Neuronal stem cell (in vitro differentiated cells): Measurements from ENCODE around the gene MPP4.

ENCODE experiments used
- DNase-seq: peaks from one replicate; pipeline ENCODE4 v3.0.0-alpha.2; 2013; ENCODE audit warnings: low spot score
- H2AFZ ChIP-seq: one replicate; pipeline ENCODE4 v1.6.1; 2013; ENCODE audit warnings: mild to moderate bottlenecking, low read length, inconsistent platforms
- H2AK5ac ChIP-seq: 2 replicates; pipeline ENCODE4 v1.6.1; 2013; ENCODE audit warnings: low read depth, mild to moderate bottlenecking, inconsistent platforms, low read length, moderate library complexity, mixed read lengths
- H2BK120ac ChIP-seq: 2 replicates; pipeline ENCODE4 v1.6.1; 2013; ENCODE audit warnings: low read depth, mild to moderate bottlenecking, inconsistent platforms, low read length, moderate library complexity, mixed read lengths
- H2BK12ac ChIP-seq: one replicate; pipeline ENCODE4 v1.6.1; 2013; ENCODE audit warnings: low read length, inconsistent platforms
- H2BK15ac ChIP-seq: 2 replicates; pipeline ENCODE4 v1.6.1; 2013; ENCODE audit warnings: mild to moderate bottlenecking, low read length, inconsistent platforms, mixed read lengths
- H2BK5ac ChIP-seq: one replicate; pipeline ENCODE4 v1.6.1; 2013; ENCODE audit warnings: inconsistent platforms, mild to moderate bottlenecking, low read length, moderate library complexity
- H3K14ac ChIP-seq: one replicate; pipeline ENCODE4 v1.6.1; 2013; ENCODE audit warnings: low read length, inconsistent platforms
- H3K18ac ChIP-seq: 2 replicates; pipeline ENCODE4 v1.6.1; 2013; ENCODE audit warnings: low read length, inconsistent platforms
- H3K23ac ChIP-seq: 2 replicates; pipeline ENCODE4 v1.6.1; 2013; ENCODE audit warnings: low read depth, mild to moderate bottlenecking, mixed read lengths, low read length, inconsistent platforms; ENCODE audit not compliant: poor library complexity
- H3K27ac ChIP-seq: replicated peaks from 3 replicates; pipeline ENCODE4 v1.5.1; 2013; ENCODE audit warnings: low read length, inconsistent platforms
- H3K27me3 ChIP-seq, 3 experiments: 2 replicates each; pipeline ENCODE4 v1.6.1; 2013; ENCODE audit warnings: low read length in 3 of 3, mild to moderate bottlenecking in 2 of 3, inconsistent platforms in 1 of 3, low read depth in 1 of 3, mixed read lengths in 1 of 3, moderate library complexity in 1 of 3; ENCODE audit not compliant: control insufficient read depth in 3 of 3, insufficient read depth in 3 of 3
- H3K36me3 ChIP-seq, 2 donors: replicated peaks in 1 of 2; 2 replicates each; pipeline ENCODE4 v1.6.1; 2013; ENCODE audit warnings: low read length in 2 of 2; ENCODE audit not compliant: control insufficient read depth in 2 of 2, insufficient read depth in 2 of 2
- H3K4ac ChIP-seq: 2 replicates; pipeline ENCODE4 v1.6.1; 2013; ENCODE audit warnings: inconsistent platforms, mild to moderate bottlenecking, low read length, moderate library complexity
- H3K4me1 ChIP-seq, 2 donors: 1 replicate in 1 of 2; 2 replicates in 1 of 2; pipeline ENCODE4 v1.6.1; 2013; ENCODE audit warnings: low read length in 2 of 2, low read depth in 1 of 2; ENCODE audit not compliant: control insufficient read depth in 2 of 2, insufficient read depth in 1 of 2
- H3K4me2 ChIP-seq: one replicate; pipeline ENCODE4 v1.6.1; 2013; ENCODE audit warnings: mild to moderate bottlenecking, low read length, inconsistent platforms; ENCODE audit not compliant: insufficient read depth, poor library complexity, severe bottlenecking
- H3K4me3 ChIP-seq, 2 donors: 2 replicates each; pipeline ENCODE4 v1.5.1; 2013; ENCODE audit warnings: low read length in 2 of 2, mild to moderate bottlenecking in 2 of 2, inconsistent platforms in 1 of 2, moderate library complexity in 1 of 2
- H3K79me1 ChIP-seq: one replicate; pipeline ENCODE4 v1.6.1; 2013; ENCODE audit warnings: low read depth, mild to moderate bottlenecking, inconsistent platforms, low read length, moderate library complexity
- H3K9ac ChIP-seq: one replicate; pipeline ENCODE4 v1.6.1; 2013; ENCODE audit warnings: mild to moderate bottlenecking, low read depth, low read length, inconsistent platforms; ENCODE audit not compliant: poor library complexity
- H3K9me3 ChIP-seq, 2 donors: replicated peaks in 1 of 2; 2 replicates each; pipeline versions ENCODE3 to v1.6.1; 2013; ENCODE audit warnings: low read length in 2 of 2, mild to moderate bottlenecking in 2 of 2, inconsistent platforms in 1 of 2, low read depth in 1 of 2, mixed read lengths in 1 of 2, moderate library complexity in 1 of 2; ENCODE audit not compliant: control insufficient read depth in 2 of 2, insufficient read depth in 1 of 2
- H4K8ac ChIP-seq: one replicate; pipeline ENCODE4 v1.6.1; 2013; ENCODE audit warnings: low read depth, mild to moderate bottlenecking, inconsistent platforms, low read length, moderate library complexity
- H4K91ac ChIP-seq: one replicate; pipeline ENCODE4 v1.6.1; 2013; ENCODE audit warnings: low read length, low read depth, mild to moderate bottlenecking, inconsistent platforms; ENCODE audit not compliant: poor library complexity
- WGBS, 2 donors: extraction: QIAGEN DNeasy Blood & Tissue Kit; methylation state at CpG; one replicate each; pipeline ENCODE4 v1.1.7; 2013; ENCODE audit warnings: missing lambda C conversion rate in 2 of 2, mixed read lengths in 1 of 2; ENCODE audit not compliant: insufficient read length in 2 of 2, insufficient replicate concordance in 1 of 2; ENCODE audit errors: extremely low coverage in 2 of 2; 5-methylcytosine and 5-hydroxymethylcytosine counted together

MPP4 gene

DNA sequence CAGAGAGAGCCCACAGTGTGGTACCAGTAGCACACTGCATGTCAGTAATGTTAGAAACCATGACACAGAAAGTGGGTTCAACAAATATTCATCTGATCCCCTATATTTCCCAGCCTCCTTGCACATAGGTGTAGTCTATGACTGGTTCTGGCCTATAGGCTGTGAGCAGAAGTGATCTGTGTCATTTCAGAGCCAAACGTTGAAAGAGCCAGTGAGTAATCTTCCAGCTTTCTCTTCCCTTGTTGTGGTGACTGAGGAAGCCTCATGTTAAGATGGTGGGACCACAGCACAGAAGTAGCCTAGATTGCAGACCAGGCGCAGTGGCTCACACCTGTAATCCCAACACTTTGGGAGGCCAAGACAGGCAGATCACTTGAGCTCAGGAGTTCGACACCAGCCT is 59.2 kb downstream of the MPP4 start:
- Histone ChIP-seq H3K18ac (no peak overlapping the region), H2AK5ac (no peak overlapping the region), H3K4ac (no peak overlapping the region), H2BK15ac (no peak overlapping the region), H3K4me1 (peaks cover 0 to 7% of the 10 kb centered on the region in 2 donors), H3K23ac (no peak overlapping the region), H3K4me2 (no peak overlapping the region), H4K8ac (no peak overlapping the region), H2BK5ac (no peak overlapping the region), H3K79me1 (peaks cover 3% of the 10 kb centered on the region), H2BK12ac (no peak overlapping the region), H3K36me3 (peaks cover 9 to 61% of the 10 kb centered on the region in 2 donors), H3K9ac (no peak overlapping the region), H3K27ac (no peak overlapping the region), H2BK120ac (no peak overlapping the region), H4K91ac (no peak overlapping the region), H3K27me3 (no peaks in the 10 kb centered on the region), H3K14ac (no peak overlapping the region), H3K9me3 (no peaks in the 10 kb centered on the region), H2AFZ (no peak overlapping the region), H3K4me3 (no peak overlapping the region)
- no peak for DNase-seq
- no CpG with 5 or more reads among the region's 3 CpGs for WGBS, 2 donors

DNA sequence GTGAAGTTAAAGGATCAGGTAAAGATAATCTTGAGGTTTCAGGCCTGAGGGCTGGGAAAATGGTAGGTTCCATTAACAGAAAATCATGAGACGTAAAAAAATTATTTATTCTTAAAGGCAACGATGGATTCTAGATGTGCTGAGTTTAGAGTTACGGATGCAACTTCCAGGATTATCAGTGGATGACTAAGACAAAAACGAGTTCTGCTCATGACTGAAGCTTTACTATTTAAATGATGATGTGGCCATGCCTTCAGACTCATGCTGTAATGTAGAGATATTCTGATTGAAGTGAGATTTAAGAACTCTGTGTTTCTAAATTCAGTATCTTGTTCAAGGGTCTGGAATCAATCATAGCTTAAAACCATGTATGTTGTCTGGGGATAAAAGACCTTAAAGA is 60.1 kb downstream of the MPP4 start:
- Histone ChIP-seq H2BK15ac (no peak overlapping the region), H3K4me1 (no peaks in the 10 kb centered on the region), H4K91ac (no peak overlapping the region), H2AFZ (no peak overlapping the region), H3K36me3 (peaks cover 12 to 70% of the 10 kb centered on the region in 2 donors), H3K27ac (no peak overlapping the region), H3K14ac (no peak overlapping the region), H2BK12ac (no peak overlapping the region), H3K18ac (no peak overlapping the region), H3K9me3 (no peaks in the 10 kb centered on the region), H3K4me3 (no peak overlapping the region), H2BK5ac (no peak overlapping the region), H3K4ac (no peak overlapping the region), H3K79me1 (peaks cover 3% of the 10 kb centered on the region), H2AK5ac (no peak overlapping the region), H3K4me2 (no peak overlapping the region), H3K23ac (no peak overlapping the region), H2BK120ac (no peak overlapping the region), H3K9ac (no peak overlapping the region), H3K27me3 (no peaks in the 10 kb centered on the region), H4K8ac (no peak overlapping the region)
- DNase-seq, result no peak
- no CpG with 5 or more reads among the region's 4 CpGs for WGBS, 2 donors

DNA sequence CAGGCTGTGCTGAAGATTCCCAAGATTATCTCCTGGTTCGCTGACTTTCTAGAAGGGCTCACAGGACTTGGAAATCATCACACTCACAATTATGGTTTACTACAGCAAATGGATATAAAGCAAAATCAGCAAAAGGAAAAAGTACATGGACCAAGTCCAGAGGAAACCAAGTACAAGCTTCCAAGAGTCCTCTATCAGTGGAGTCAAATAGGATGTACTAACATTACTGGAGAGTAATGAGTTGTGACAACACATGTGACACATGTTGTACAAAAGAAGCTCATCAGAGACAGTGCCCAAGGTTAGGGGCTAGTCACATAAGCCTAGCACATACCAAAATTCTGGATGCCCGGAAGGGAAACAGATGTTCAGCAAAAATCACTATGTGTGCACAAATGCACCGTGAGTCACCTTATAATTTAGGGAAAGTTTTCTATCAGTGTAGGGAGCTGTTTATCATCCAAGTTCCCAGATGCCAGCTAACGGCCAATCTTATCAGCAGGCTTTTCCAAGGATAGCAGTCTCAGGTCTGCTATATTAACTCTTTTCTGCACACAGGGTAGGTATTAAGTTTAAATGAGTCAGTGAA is 64.7 kb downstream of the MPP4 start:
- Histone ChIP-seq H3K36me3 (peaks cover 23 to 98% of the 10 kb centered on the region in 2 donors), H3K4me1 (no peaks in the 10 kb centered on the region), H2AFZ (no peak overlapping the region), H3K27me3 (no peaks in the 10 kb centered on the region), H3K23ac (no peak overlapping the region), H3K14ac (no peak overlapping the region), H3K79me1 (no peaks in the 10 kb centered on the region), H2BK120ac (no peak overlapping the region), H2AK5ac (no peak overlapping the region), H2BK12ac (no peak overlapping the region), H3K9ac (no peak overlapping the region), H4K8ac (no peak overlapping the region), H3K4me3 (no peak overlapping the region), H3K4me2 (no peak overlapping the region), H2BK15ac (no peak overlapping the region), H4K91ac (no peak overlapping the region), H2BK5ac (no peak overlapping the region), H3K18ac (no peak overlapping the region), H3K4ac (no peak overlapping the region), H3K27ac (no peak overlapping the region), H3K9me3 (no peaks in the 10 kb centered on the region)
- no CpG with 5 or more reads among the region's 4 CpGs for WGBS, 2 donors
- DNase-seq, result no peak

DNA sequence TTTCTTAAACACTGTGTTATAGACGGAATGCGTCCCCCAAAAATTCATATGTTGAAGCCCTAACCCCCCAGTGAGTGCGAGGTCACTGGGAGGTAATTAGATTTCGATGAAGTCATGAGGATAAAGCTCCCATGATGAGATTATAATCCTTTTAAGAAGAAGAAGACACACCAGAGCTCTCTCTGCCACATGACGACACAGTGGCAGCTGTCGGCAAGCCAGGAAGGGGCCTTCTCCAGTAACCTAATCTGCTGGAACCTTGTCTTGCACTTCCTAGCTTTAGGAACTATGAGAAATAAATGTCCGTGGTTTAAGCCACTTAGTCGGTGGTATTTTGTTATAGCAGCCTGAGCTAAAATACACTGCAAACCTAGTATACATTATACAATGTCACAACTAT is 67.4 kb downstream of the MPP4 start:
- no peak overlapping the region for H2AK5ac ChIP-seq
- DNase-seq, result no peak
- no peak overlapping the region for H2AFZ ChIP-seq
- H3K14ac ChIP-seq, result no peak overlapping the region
- H3K9me3 ChIP-seq, result no peaks in the 10 kb centered on the region
- H2BK12ac ChIP-seq, result no peak overlapping the region
- H2BK15ac ChIP-seq, result no peak overlapping the region
- H3K9ac ChIP-seq, result no peak overlapping the region
- H3K36me3 ChIP-seq, result peaks cover 27 to 100% of the 10 kb centered on the region in 2 donors
- no peak overlapping the region for H4K8ac ChIP-seq
- no peak overlapping the region for H3K27ac ChIP-seq
- H2BK120ac ChIP-seq, result no peak overlapping the region
- H3K4ac ChIP-seq, result no peak overlapping the region
- no peak overlapping the region for H3K18ac ChIP-seq
- H2BK5ac ChIP-seq, result no peak overlapping the region
- no peak overlapping the region for H3K4me3 ChIP-seq
- no CpG with 5 or more reads among the region's 8 CpGs for WGBS, 2 donors
- H3K79me1 ChIP-seq, result no peaks in the 10 kb centered on the region
- no peak overlapping the region for H4K91ac ChIP-seq
- no peak overlapping the region for H3K4me2 ChIP-seq
- H3K4me1 ChIP-seq, result no peaks in the 10 kb centered on the region
- H3K23ac ChIP-seq, result no peak overlapping the region
- no peaks in the 10 kb centered on the region for H3K27me3 ChIP-seq
